Measurements from ENCODE around the gene KCNQ2.

DNA sequence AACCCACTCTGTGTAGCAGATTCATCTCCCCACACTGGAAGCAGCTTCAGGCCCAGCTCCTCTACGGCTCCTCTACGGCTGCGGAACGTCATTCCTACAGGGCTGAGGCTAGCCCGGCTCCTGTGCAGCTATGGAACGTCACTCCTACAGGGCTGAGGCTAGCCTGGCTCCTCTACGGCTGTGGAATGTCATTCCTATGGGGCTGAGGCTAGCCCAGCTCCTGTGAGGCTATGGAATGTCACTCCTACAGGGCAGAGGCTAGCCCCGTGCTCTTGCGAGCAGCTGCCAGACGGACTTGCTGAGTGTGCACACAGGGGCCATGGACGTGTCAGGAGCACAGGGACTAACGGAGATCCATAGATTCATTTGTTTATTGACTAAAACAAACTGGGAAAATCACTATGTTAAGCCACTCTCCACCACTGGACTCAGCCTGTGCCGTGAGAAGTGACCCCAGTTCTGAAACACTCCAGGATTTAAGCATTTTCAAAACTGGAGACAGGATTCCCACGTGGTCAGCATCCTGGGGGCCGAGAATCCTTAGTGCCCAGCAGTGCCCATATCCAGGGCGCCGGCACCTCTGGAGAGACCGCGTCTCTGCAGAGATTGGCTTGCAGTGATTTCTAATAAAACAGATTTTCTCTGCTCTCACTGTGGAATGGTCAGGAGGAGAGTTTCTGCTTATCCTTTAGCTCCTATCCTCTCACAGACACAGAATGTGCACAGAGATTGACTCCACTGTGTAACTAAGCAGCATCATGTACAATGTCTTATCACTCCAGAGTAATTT lies 5.0 kb downstream of the KCNQ2 start:
- TF ChIP-seq, protein P1, sequence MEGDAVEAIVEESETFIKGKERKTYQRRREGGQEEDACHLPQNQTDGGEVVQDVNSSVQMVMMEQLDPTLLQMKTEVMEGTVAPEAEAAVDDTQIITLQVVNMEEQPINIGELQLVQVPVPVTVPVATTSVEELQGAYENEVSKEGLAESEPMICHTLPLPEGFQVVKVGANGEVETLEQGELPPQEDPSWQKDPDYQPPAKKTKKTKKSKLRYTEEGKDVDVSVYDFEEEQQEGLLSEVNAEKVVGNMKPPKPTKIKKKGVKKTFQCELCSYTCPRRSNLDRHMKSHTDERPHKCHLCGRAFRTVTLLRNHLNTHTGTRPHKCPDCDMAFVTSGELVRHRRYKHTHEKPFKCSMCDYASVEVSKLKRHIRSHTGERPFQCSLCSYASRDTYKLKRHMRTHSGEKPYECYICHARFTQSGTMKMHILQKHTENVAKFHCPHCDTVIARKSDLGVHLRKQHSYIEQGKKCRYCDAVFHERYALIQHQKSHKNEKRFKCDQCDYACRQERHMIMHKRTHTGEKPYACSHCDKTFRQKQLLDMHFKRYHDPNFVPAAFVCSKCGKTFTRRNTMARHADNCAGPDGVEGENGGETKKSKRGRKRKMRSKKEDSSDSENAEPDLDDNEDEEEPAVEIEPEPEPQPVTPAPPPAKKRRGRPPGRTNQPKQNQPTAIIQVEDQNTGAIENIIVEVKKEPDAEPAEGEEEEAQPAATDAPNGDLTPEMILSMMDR (IDR thresholded peaks at IDR 0.05), result no peak
- TF ChIP-seq POLR2A (IDR thresholded peaks at IDR 0.05), result no peak

Measured in testis (tissue), 2 donors.